ENCODE results near the gene NOTCH3.

The NOTCH3 gene

DNA sequence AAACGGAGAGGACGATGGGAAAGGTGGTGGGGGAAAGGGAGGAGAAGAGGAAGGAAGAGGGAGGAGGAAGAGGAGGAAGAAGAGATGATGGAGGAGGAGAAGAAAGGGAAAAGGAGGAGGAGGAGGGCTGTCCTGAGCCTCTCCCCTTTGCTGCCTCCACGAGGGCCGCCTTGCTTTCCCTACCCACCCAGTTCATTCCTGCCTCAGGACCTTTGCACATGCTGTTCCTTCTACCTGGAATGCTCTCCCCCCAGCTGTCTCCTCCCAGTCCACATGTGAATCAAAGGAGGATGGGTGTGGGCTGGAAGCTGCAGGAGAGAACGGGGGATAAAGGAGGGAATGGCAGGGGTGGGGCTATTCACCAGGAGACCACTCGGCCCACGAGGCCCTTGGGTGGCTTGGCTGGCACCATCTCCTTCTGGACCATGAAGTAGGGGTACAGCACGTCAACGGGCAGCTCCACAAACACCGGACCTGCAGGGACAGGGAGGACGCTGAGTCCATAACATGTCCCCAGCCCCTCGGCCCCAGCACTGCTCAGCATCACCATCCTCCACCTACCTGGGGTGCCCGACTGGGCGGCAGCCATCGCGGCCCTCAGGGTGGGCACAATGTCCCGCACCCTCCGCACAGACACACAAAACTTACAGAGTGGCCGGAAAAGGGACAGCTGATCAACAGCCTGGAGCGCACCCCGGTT, 78.3 kb downstream of the NOTCH3 start:
- no peak for DNase-seq

DNA sequence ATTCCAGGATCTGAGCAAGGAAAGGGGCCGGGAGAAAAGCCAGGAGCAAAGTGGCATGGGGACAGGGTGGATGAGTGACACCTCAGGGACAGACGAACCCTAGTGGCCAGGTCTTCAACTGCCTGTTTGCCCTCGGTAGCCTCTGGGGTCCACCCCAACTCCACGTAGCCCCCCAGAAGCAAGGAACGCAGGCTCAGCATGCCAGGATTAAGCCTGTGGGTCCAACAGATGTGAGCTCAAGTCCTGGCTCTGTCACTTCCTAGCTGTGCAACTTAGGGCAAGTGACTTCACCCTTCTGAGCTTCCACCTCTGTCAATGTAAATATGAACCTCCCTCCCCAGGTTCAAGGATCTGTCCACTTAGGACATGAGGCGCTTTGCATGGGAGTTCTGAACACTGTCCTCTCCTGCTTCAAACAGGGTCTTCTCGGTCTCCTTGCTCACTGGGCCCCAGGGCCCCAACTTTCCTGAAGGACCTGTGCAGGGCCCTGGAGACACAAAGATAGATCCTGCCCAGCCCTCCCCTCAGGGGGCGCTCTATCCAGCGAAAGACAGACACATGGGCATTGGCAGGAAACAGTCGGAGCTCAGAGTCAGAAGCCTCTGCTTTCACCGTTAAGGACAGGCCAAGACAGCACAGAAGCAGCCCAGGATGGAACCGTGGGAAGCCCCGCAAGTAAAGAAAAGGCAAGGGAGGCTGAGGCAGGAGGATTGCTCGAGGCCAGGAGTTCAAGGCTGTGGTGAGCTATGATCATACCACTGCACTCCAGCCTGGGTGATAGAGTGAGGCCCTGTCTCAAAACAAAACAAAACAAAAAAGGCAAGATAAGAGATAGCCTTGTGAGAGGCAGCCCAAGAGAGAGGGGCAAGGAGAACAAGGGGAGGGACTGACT, 80.4 kb downstream of the NOTCH3 start:
- DNase-seq = no peak

DNA sequence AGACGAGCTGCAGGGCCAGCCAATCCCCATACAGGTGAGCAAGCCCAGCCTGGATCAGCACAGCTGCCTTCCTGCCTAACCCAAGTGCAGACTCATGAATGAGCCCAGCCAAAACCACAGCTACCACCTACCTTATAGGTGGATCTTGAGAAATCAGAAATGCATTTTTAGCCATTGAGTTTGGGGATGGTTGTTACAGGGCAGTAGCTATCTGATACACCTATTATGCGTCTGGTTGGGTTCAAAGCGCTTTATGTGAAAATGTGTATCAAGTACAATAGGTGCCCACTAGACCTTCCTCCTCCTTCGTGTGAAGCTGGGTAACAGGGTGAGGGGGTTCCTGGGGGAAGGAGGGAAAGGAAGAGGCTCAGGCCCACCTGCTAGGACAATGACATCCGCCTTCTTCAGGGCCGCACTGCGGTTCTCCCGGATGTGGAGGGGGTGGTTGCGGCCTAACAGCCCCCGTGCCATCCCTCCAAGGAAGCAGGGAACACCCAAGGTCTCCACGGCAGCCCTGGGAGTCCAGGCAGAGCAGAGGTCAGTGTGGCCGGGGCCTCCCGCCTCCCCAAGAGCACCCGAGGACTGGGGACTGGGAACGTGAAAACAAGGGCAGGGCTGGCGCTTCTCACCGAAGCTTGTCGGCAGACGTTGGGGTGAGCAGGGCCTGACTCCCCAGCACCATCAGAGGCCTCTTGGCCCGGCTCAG, 81.9 kb downstream of the NOTCH3 start:
- no peak for DNase-seq

DNA sequence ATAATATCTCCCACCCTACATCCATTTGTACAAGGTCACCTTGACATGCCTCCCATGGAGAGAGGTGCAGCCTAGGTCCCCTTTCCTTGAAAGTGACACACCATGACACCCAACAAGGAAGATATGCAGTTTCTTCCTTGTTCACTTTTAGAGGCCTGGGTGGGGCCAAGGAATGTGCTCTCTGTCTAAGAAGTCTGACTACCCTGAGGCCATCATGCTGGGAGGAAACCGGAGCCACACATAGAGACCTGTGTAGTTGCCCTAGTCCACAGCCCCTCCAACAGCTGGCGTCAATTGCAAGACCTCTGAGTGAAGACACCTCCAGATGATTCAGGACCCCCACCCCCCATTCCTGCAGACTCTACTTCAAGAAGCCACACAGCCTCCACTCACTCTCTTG, 82.5 kb downstream of the NOTCH3 start:
- DNase-seq = no peak

DNA sequence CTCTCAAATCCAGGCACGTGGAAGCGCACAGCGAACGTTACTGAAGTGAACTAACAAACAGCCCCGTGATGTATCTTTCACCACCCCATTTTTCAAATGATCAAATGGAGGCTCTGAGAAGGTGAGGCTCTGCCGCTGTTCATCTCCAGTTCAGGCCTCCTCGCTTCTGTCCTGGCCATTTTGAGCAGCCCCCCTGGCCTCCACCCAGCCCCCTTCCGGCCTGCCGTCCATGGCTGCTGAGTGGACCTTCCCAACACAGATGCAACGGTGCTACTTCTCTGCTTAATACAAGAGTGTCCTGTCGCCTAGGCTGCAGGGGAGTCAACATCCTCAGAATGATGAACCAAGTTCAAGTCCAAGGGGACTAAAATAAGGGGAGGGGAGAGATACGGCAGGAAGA, 83.9 kb downstream of the NOTCH3 start:
- DNase-seq = no peak

DNA sequence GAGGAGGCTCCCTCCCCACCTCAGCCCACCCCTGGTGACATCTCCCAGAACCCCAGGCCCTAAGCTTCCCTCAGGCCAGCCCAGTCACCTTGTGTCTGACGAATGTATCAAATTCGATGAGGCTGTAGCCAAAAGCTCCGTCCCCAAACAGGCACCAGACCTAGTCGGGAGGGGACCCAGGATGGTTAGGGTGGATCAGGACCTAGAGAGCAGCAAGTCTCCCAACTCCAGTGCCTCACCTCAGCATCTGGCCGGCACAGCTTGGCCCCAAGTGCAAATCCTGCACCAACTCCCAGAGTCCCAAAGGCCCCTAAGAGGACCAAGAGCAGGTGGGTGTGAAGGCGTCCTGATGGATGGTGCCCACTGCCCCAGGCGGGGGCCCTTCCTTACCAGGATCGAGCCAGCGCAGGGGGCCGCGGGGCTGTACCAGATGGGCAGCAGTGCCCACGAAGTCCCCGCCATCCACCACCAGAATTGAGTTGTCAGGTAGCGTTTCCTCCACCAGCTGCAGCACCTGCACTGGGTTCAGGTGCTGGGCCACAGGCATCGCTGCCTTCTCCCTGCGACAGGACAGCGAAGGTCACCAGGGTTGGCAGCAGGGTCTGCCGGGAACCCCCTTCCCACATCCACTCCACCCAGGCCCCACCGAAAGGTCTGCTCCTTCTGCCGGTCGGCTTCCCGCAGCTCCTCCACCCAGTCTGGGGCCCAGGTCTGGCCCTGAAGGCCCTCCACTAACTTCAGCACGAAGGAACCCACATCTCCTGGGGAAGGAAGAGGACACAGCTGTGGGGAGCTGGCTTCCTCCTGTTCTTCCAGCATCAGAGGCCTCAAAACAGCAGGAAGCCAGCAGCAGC, 84.8 kb downstream of the NOTCH3 start:
- DNase-seq = no peak

DNA sequence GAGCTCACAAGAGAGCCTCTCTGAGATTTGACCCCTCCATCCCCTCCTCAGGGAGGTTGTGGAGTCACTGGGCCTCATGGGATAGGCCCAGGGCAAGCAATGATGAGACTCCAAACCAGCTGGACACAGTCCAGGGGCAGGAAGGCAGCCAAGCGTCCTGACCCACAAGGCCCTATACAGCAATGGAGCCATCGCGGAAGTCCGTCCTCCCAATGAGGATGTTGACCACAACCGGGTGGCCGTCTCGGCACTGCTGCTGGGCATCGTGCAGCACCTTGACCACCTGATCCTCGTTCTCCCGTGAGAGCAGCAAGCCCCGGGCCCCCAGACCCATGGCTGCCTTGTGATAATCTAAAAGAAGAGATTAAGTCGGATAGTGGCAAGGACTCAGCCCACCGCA, 85.7 kb downstream of the NOTCH3 start:
- no peak for DNase-seq

DNA sequence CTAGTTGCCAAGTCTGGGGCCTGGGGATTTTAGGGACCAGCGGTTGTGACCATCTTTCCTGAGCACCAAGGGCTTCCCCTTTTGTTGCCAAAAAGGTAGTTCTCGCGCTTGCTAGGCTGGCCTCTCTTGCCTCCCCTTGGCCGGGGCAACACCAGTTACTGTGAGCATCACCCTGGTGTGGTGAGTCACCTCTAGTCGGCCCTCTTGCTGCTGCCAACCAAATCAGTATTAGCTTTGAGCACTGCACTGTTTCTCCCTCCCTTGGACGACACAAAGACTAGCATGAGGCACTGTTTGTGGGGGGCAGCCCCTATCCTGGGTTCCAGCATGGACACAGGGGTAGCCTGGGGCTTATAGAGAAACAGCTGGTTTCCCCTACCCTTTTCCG, 86.6 kb downstream of the NOTCH3 start:
- DNase-seq = no peak

DNA sequence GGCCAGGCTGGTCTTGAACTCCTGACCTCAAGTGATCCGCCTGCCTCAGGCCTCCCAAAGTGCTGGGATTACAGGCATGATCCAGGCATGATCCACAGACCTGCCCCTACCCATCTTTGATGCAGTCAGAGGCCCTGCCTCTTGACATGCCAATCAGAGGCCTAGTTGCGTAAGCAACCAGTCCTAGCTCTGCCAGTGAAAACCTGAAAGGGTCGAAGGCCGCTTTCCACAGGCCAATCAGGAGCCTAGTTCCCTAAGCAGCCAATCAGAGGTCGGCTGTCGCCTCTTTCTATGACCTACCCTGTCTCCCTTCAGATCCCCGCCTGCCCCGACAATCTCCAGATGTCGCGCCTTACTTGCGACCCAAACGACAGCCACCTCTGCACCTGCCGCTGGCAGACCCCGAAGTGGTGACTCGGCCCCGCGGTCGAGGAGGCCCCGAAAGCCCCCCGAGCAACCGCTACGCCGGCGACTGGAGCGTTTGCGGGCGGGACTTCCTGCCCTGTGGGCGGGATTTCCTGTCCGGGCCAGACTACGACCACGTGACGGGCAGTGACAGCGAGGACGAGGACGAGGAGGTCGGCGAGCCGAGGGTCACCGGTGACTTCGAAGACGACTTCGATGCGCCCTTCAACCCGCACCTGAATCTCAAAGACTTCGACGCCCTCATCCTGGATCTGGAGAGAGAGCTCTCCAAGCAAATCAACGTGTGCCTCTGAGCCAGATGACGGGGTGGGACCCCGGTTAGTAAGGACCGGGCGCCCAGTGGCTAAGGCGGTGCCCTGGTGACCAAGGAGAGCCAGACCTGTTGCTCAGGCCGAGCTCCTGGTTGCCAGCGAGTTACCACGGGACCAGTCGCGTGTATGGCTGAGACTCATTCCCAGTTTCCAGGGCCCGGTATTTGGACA, 87.3 kb downstream of the NOTCH3 start:
- no peak for DNase-seq

DNA sequence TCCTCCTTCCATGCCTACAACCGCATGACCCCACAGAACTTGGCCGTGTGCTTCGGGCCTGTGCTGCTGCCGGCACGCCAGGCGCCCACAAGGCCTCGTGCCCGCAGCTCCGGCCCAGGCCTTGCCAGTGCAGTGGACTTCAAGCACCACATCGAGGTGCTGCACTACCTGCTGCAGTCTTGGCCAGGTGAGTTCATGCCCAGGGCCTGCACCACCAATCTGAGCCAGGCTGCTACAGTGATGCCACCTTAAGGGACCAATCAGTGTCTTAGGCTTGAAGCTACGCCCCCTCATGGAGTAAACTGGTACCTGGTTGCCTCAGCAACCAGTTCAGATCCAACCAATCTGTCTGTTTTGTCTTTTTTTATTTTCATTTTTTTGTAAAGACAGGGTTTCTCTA, 88.4 kb downstream of the NOTCH3 start:
- DNase-seq = no peak

DNA sequence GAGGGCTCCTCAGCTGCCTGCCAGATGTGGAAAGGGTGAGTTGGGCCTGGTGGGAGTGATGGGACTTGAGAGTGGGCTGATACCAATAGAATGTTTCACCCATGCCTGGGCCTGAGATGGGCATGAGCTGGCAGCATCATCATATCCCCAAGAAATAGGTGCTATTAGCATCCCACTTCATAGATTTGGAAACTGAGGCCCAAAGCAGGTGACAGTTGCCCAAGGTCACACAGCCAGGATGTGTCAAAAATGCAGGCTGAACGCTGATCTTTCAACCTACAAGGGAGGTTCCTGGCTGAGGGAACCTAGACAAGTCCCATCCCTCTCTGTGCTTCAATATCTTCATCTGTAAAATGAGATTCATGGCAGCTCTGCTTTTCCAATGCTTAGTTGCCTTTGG, 89.0 kb downstream of the NOTCH3 start:
- DNase-seq = no peak

DNA sequence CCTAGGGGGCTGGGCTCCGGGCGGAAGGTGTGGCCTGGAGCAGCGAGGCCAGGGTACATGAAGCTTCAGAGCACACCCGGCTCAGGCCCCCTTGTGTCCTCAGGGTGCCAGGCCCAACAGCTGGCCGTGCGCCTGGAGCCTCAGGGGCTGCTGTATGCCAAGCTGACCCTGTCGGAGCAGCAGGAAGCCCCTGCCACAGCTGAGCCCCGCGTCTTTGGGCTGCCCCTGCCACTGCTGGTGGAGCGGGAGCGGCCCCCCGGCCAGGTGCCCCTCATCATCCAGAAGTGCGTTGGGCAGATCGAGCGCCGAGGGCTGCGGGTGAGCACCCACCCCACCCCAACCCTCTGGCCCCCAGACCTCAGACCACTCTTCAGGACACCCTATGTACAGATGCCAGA, 90.4 kb downstream of the NOTCH3 start:
- no peak for DNase-seq

DNA sequence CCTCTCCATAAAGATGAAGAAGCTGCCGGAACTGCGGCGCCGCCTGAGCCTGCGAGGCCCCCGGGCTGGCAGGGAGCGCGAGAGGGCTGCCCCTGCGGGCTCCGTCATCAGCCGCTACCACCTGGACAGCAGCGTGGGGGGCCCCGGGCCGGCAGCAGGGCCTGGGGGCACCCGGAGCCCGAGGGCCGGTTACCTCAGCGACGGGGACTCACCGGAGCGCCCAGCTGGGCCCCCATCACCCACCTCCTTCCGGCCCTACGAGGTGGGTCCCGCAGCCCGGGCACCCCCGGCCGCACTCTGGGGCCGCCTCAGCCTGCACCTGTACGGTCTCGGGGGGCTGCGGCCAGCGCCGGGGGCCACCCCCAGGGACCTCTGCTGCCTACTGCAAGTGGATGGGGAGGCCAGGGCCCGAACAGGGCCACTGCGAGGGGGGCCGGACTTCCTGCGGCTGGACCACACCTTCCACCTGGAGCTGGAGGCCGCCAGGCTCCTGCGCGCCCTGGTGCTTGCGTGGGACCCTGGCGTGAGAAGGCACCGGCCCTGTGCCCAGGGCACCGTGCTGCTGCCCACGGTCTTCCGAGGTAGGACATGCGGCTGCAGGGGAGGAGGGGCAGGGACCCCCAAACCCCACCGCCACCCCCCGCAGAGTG, 90.9 kb downstream of the NOTCH3 start:
- DNase-seq = no peak
